NCI-H2171 treated with DMSO at 0.1 percent for 48 hours (cell line): ENCODE data around the gene BMF.
"Not testable (repeated sequence)": the region's sequence is repeated elsewhere in the genome, so short reads cannot be mapped to it uniquely, and the experiment has no call there.

Experiments used
- DNase-seq: peaks from one replicate; lab custom pipeline; 2025; lab: John Stamatoyannopoulos, UW

BMF gene

DNA sequence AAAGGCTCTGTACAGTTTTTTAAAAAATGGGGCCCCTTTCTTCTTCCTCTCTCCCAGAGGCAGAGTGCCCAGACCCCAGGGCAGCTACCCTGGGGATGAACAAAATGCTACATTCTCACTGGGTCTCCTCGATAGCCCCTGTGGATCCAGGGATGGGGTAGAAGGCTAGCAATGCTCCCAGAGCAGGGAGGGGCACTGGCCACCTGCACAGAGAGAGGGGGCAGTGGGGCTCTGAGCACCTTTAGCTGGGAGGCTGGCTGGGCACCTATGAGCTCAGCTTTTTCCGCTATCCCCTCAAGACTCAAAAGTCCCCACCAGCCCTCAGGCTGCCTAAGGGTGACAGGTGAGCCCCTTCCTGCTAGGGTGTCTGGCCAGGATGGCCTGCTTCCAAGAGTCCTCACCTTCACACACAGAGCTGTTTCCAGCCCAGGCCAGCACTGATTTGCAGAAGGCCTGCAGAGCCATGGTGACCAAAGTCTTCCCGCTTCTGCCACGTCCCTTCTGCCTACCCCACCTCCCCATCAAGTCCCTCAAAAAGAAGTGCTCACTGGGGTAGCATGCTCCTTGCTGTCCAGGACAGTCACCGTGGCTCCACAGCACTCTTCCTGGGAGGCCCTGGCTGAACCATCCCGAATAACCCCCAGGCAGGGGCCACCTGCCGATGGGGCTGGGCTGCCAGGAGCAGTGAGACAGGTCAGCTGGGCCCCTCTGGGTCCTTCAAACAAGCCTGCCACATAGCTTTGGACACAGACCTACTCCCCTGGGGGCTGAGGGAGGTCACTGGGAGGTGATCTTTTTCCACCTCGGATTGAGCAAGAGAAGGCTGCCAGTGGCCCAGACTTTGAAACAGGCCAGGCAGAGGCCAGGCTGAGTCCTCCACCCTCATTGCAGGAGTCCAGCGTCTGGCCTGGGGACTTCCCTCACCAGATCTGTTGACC lies 20.4 kb downstream of the BMF start:
- no peak for DNase-seq

GRCh38 chr15:40087068-40087810 lies 21.4 kb downstream of the BMF start:
- no peak for DNase-seq

DNA sequence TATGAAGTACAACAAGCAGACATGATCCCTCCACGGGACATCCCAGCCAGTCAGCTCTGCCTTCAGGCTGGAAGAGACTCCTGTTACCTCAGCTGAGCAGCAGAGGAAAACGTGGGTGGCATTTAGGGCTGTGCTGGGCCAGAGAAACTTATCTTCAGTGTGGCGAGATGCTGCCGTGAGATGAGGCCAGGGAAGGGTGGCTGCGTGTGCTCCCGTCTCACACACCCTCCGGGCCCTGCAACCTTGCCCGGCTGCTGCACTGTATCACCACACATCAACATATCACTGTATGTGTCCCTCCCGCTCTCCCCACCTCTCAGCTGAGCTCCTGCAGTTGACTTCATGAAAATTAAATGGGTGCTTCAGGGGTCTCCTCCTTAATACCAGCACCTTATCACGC lies 23.4 kb downstream of the BMF start:
- no peak for DNase-seq

- no peak for DNase-seq
Observed at GRCh38 chr15:40084650-40085049, 24.0 kb downstream of the BMF start.

DNA sequence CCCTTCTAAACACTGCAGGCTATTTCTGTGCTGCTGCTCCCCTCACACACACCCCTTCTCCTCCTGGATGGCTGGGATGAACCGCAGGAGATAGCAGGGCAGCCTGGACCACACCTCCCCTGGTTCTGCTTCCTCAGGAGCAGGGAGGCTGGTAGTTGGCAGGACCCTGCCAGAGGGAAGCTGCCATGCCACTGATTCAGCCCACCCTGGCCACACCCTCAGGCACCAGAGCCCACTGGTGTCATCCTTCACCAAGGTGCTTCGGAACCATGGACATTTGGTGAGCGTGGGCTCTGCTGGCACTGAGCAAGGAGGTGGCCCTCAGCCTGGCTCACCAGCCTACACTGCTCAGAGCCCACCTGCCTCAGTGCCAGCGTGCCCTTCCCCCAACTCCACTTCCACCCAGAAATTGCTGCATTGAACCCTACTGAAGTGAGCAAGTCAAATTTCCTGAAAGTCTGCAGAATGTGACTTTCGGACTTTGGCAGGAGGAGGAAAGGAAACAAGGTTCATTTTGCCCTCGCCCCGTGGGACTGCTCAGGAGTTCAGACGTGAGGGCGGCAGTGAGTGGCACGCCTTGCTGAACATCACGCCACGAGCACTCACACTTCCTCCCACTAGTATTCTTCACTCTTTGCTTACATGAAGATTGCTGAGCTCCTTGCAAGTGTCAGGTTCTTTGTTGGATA lies 26.3 kb downstream of the BMF start:
- no peak for DNase-seq

- no peak for DNase-seq
Observed at GRCh38 chr15:40081691-40082194, 26.9 kb downstream of the BMF start.

- no peak for DNase-seq
Observed at GRCh38 chr15:40080847-40081246, 27.8 kb downstream of the BMF start.

DNA sequence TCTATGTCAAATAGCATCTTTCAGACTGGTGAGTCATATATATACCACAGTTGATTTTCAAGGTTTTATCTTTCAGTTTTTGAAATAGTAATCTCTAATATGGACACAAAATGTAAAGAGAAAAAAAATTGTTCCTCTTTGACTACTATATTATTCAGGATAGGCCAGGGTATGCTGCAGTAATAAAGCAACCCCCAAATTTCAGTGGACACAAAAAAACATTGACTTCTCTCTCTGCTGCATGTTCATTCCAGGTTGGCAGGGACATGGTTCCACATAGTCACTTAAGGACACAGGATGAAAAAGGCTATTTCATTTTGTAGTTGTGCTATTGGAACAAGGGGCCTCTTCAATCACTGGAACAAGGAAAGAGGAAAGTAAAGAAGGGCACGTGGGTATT lies 28.6 kb downstream of the BMF start:
- DNase-seq, result no peak

GRCh38 chr15:40079456-40079855 lies 29.2 kb downstream of the BMF start:
- DNase-seq, result no peak

- DNase-seq, result peak; percentile 48
Observed at GRCh38 chr15:40075298-40076044, 33.2 kb downstream of the BMF start.

- not testable (repeated sequence) for DNase-seq
Observed at GRCh38 chr15:40074656-40075055, 34.0 kb downstream of the BMF start.

GRCh38 chr15:40073716-40074490 lies 34.8 kb downstream of the BMF start:
- DNase-seq, result not testable (repeated sequence)

GRCh38 chr15:40072216-40072990 lies 36.3 kb downstream of the BMF start:
- DNase-seq, result peak; percentile 53

DNA sequence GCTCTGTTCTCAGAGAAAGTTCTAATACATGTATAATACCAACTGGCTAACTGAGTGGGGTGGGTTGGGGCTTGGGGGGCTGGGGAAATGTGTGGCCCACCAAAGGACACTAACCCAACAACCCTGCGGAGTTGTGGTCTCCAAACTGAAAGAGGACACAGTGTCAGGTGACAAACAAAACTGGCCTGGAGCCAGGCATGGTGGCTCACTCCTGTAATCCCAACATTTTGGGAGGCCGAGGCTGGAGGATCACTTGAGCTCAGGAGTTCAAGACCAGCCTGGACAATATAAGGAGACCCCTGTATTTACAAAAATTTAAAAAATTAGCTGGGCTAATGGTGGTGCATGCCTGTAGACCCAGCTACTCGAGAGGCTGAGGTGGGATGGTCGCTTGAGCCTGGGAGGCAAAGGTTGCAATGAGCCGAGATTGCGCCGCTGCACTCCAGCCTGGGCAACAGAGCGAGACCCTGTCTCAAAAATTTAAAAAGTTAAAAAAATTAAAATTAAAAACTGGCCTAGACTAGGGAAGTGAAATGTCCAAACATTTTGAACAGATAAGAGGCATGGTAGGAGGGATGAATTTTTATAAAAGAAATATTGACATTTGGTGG lies 38.0 kb downstream of the BMF start:
- DNase-seq, result no peak

DNA sequence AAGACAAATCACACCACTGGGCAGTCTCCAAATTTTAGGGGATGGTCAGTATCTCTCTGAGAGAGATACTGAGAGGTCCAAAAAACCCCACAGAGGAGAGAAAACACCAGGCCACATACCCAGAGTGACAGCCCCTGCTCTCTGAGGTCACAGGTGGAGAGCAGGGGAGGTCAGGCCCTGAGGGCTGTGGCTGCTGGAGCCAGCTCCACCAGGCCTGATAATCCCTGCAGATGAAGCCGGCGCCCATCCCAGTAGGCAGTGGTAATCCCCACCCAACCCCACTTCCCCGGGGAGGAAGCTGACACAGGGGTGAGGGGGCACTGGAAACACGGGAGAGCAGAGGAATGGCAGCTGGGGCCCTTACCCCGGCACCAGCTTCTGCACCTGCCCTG lies 38.5 kb downstream of the BMF start:
- no peak for DNase-seq

DNA sequence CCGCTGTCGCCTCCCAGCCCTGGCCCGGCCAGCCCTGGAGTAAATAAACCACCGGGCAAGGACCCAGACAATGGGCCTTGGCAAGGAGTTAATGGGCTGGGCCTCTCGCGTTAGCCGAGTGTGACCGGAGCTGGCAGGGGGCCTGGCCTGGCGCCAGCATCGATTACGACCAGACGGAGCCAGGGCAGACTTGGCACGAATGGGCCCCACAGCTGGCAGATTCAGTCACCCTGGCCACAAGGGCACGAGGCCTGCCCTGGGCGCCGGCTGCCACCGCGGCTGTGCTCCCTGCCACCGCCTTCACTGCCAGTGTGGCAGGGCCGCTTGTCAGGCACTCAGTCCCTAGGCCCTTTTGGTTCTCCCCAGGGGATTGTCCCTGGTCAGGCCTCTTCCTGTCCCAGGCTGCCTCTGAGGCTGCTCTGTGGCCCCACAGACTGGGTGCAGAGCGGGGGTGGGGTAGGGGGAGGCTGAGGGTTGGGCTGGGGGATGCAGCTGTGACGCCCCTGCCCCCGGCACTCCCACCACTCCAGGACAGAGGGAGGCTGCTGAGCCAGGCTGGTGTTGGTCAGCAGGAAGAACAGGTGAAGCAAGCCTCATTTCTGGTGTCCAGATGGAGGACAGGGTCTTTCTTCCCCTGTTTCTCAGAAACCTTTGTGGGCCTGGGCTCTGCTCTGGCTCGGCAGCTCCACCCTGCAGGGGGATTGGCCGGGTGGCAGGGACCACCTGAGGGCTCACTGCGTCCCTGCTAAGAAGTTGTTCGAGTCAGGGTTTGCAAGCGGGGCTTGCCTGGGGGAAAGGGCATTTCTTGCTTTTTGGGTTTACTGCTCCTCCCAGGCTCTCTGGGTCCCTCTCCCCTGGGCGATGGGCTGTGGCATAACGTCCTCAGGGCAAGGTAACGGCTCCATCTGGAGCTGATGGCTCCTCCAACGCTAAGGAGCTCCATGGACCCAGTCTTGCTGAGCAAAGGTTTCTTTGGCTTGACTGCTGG lies 39.2 kb downstream of the BMF start:
- DNase-seq, result peak; percentile 94

DNA sequence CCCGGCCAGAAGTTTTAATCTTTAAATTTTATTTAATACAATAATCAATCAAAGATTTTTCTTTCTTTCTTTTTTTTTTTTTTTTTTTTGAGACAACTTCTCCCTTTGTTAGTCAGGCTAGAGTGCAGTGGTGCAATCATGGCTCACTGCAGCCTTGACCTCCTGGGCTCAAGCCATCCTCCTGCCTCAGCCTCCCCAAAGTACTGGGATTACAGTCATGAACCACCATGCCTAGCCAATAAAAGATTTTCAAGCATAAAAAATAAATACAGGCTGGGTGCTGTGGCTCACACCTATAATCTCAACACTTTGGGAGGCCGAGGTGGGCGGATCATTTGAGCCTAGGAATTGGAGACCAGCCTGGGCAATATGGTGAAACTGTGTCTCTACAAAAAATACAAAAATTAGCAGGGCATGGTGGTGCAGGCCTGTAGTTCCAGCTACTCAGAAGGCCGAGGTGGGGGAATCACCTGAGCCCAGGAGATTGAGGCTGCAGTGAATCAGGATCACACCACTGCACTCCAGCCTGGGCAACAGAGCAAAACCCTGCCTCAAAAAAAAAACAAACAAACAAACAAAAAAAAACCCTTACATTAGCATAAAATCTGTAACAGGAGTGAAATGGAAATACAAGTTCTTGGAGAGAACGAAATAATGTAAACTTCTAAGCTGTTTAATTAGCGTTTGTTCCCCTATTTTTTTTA lies 40.6 kb downstream of the BMF start:
- no peak for DNase-seq

- no peak for DNase-seq
Observed at GRCh38 chr15:40066589-40066988, 42.1 kb downstream of the BMF start.
